GM12878 (cell line): ENCODE measurements around the gene KRTAP19-1. TPM values are rescaled to one million over a fixed set of nuclear protein-coding genes. Genes with fewer than 3 reads are reported as not detected.

Experiments
- ATAC-seq: fragments of 200-7000 bp; cut with Tn5 transposase; 3 replicates; pipeline ENCODE4 v1.9.1; 2020; ENCODE audit warnings: mild to moderate bottlenecking, moderate library complexity
- BruUV-seq: library from RNA; stranded (reverse); fragments of 400-500 nt; replicated peaks from 2 replicates; lab custom pipeline; 2021; lab: Mats Ljungman, UMichigan
- CTCF ChIA-PET: fragments of 300-600 bp; sonication (Branson Sonifier 250); formaldehyde crosslinking; extraction: SDS; loops from one replicate; lab custom pipeline; 2021; ENCODE audit warnings: inconsistent platforms; lab: Yijun Ruan, JAX
- POLR2A ChIA-PET: fragments of 350-600 bp; formaldehyde crosslinking; extraction: SDS; loops from one replicate; lab custom pipeline; 2021; ENCODE audit warnings: inconsistent platforms; lab: Charles Lee
- RAD21 ChIA-PET: fragments of 300-600 bp; sonication (Branson Sonifier 250); formaldehyde crosslinking; loops from one replicate; lab custom pipeline; 2023; ENCODE audit warnings: antibody characterized with exemption; ENCODE audit not compliant: unreplicated experiment; lab: Charles Lee
- SMC1A ChIA-PET: fragments of 300-600 bp; sonication (Branson Sonifier 250); formaldehyde crosslinking; loops from one replicate; lab custom pipeline; 2023; ENCODE audit not compliant: unreplicated experiment, uncharacterized antibody; lab: Charles Lee
- DNase-seq: peaks from one replicate; pipeline ENCODE4 v3.0.0-alpha.2; 2011; ENCODE audit warnings: low read depth, low spot score
- FAIRE-seq: peaks from 3 replicates; lab custom pipeline; 2011; peaks lifted over from hg19 to GRCh38; lab: Jason Lieb, UNC
- H2AFZ ChIP-seq: 2 replicates; pipeline ENCODE4 v1.6.0; 2011; ENCODE audit warnings: low read depth, low read length, control low read depth; ENCODE audit not compliant: control insufficient read depth
- H3K27ac ChIP-seq: 2 replicates; pipeline ENCODE4 v1.5.1; 2011; ENCODE audit warnings: control low read depth; ENCODE audit not compliant: control insufficient read depth, insufficient read depth
- H3K27me3 ChIP-seq, 2 experiments: replicated peaks in 1 of 2; 2 replicates each; pipeline versions ENCODE4 v1.6.0 to v1.6.1; 2011; ENCODE audit warnings: low read length in 1 of 2; ENCODE audit not compliant: control insufficient read depth in 2 of 2, insufficient read depth in 2 of 2
- H3K36me3 ChIP-seq, 2 experiments: 2 replicates each; pipeline ENCODE4 v1.5.1; 2011; ENCODE audit warnings: low read length in 1 of 2; ENCODE audit not compliant: control insufficient read depth in 2 of 2, insufficient read depth in 2 of 2
- H3K4me1 ChIP-seq: 2 replicates; pipeline ENCODE4 v1.6.1; 2011; ENCODE audit warnings: mild to moderate bottlenecking, low read length, moderate library complexity, mixed read lengths; ENCODE audit not compliant: control insufficient read depth, insufficient read depth
- H3K4me2 ChIP-seq: 2 replicates; pipeline ENCODE4 v1.6.0; 2011; ENCODE audit warnings: control low read depth; ENCODE audit not compliant: control insufficient read depth, insufficient read depth
- H3K4me3 ChIP-seq: fragments of 200-600 bp; sonication (generic); 2 replicates; pipeline ENCODE4 v1.5.1; 2016
- H3K79me2 ChIP-seq: 2 replicates; pipeline ENCODE4 v1.6.0; 2011; ENCODE audit warnings: low read length; ENCODE audit not compliant: control insufficient read depth, insufficient read depth
- H3K9ac ChIP-seq: 2 replicates; pipeline ENCODE4 v1.8.0; 2011; ENCODE audit warnings: low read length, control low read depth, mixed read lengths; ENCODE audit not compliant: control insufficient read depth, insufficient read depth
- H3K9me3 ChIP-seq: replicated peaks from 3 replicates; pipeline ENCODE4 v1.5.1; 2011; ENCODE audit warnings: mild to moderate bottlenecking, low read length; ENCODE audit not compliant: control insufficient read depth, insufficient read depth
- H4K20me1 ChIP-seq: 2 replicates; pipeline ENCODE4 v1.6.0; 2011; ENCODE audit not compliant: control insufficient read depth, insufficient read depth
- FOXK2 ChIP-seq: fragments of 450-650 bp; IDR thresholded peaks from 2 replicates; pipeline ENCODE4 v1.6.1; 2017; ENCODE audit warnings: mild to moderate bottlenecking, moderate library complexity
- SIX5 ChIP-seq: IDR thresholded peaks from 2 replicates; pipeline ENCODE4 v1.6.1; 2011; ENCODE audit warnings: mild to moderate bottlenecking, low read depth, low read length, moderate library complexity; ENCODE audit not compliant: severe bottlenecking
- ZNF207 ChIP-seq: fragments of 450-650 bp; IDR thresholded peaks from 2 replicates; pipeline ENCODE4 v1.6.1; 2014; ENCODE audit warnings: antibody characterized with exemption, mild to moderate bottlenecking, borderline replicate concordance
- WGBS: methylation state at CpG from one replicate; pipeline ENCODE4 v1.1.6; 2016; ENCODE audit warnings: low lambda C conversion rate; ENCODE audit not compliant: insufficient replicate concordance, insufficient coverage; ENCODE audit errors: missing lambda C conversion rate; 5-methylcytosine and 5-hydroxymethylcytosine counted together
- in situ Hi-C: fragments of 300-500 bp; cut with MboI; formaldehyde crosslinking; loops from 9 replicates; pipeline ENCODE4 v1.14.3; 2018; ENCODE audit warnings: mixed read lengths
- intact Hi-C: fragments of 100-400 bp; cut with micrococcal nuclease; formaldehyde crosslinking; loops from one replicate; pipeline ENCODE4 v1.14.2; 2022; ENCODE audit not compliant: unreplicated experiment
- polyA plus RNA-seq, 11 experiments: library from polyadenylated mRNA; depleted of rRNA in 4 of 11; unstranded in 6 of 11; stranded (reverse) in 5 of 11; fragments of >200 nt; fragmentation: Nextera tagmentation in 4 of 11; fragmentation: Illumina TruSeq in 1 of 11; extraction: Ambion mirVana in 4 of 11; extraction: Trizol in 1 of 11; gene quantifications; 1 replicate in 1 of 11; 2 replicates in 10 of 11; pipeline versions ENCODE4 v1.2.1 to v1.2.3, GENCODE V29; 2011 to 2016; ENCODE audit warnings: inconsistent platforms in 2 of 11, missing spikeins in 2 of 11, low read depth in 1 of 11
- small RNA-seq: library from RNA; depleted of rRNA; stranded (forward); fragments of <200 nt; gene quantifications from one replicate; pipeline ENCODE3, GENCODE V24; 2014
- total RNA-seq, 4 experiments: library from RNA; depleted of rRNA in 3 of 4; stranded (reverse); fragments of >200 nt in 3 of 4; fragmentation: Illumina TruSeq in 1 of 4; extraction: Trizol in 1 of 4; gene quantifications; 2 replicates each; pipeline versions ENCODE4 v1.2.1 to v1.2.3, GENCODE V29; 2013 to 2021

The KRTAP19-1 gene
- total and polyA plus RNA-seq, 10 of the 15 experiments (the other 5 are each of a cell fraction or from before 2014, with no cell fraction given), result not detected

DNA sequence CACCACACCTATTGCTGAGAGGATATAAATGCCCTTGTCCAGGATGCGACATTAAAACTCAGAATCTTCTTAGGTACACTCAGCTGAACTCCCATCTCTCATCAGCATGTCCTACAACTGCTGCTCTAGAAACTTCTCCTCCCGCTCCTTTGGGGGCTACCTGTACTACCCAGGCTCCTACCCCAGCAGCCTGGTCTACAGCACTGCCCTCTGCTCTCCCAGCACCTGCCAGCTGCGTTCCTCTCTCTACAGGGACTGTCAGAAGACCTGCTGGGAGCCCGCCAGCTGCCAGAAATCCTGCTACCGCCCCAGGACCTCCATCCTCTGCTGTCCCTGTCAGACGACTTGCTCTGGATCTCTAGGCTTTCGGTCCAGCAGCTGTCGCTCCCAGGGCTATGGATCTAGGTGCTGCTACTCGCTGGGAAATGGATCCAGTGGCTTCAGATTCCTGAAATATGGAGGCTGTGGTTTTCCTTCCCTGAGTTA lies 50.0 kb downstream of the KRTAP19-1 start, which contains the start of gene KRTAP13-4:
Gene KRTAP13-4, plus strand, starts transcription at position 51 of the 486 bp plus-strand sequence. Its CDS starts 56 bp downstream, at position 107.
- ATAC-seq, result no peak
- FAIRE-seq, result no peak
- ChIA-PET RAD21 (no interaction called here), POLR2A (no interaction called here), CTCF (no interaction called here), SMC1A (no interaction called here)
- 18% methylated on average over 9 of the region's 9 CpGs for WGBS
- Histone ChIP-seq H3K27ac (no peak within 1 kb of the TSS), H3K4me2 (no peak within 1 kb of the TSS), H3K4me3 (no peak within 1 kb of the TSS), H2AFZ (no peak within 1 kb of the TSS), H3K27me3 (no peaks in the 10 kb centered on the region), H3K36me3 (no peaks in the 10 kb centered on the region), H4K20me1 (no peaks in the 10 kb centered on the region), H3K9ac (no peak within 1 kb of the TSS), H3K4me1 (no peaks in the 10 kb centered on the region), H3K79me2 (no peaks in the 10 kb centered on the region), H3K9me3 (no peaks in the 10 kb centered on the region; the same call in 2 of the 3 replicates)
- in situ Hi-C loops (no loop called here), intact Hi-C loops (loop anchor here (5.0 to 10.0 kb wide), 2 partner anchors 88 to 655 kb away; no protein-coding TSS in a partner anchor)
- DNase-seq, result no peak
- BruUV-seq, result no TSS peak
- TF ChIP-seq FOXK2 (no peak), SIX5 (no peak), ZNF207 (no peak)

Small RNAs within 50 kb of the gene (small RNA-seq; reads per million reads assigned to genes)
- gene AP000567.1 (not detected), gene KRTAP19-10P (not detected), gene KRTAP19-9P (not detected)

Other genes starting within 250 kb of the KRTAP19-1 start
Only the 7 nearest of the 26 such genes appear.
- gene KRTAP13-3, start 54.4 kb downstream of the KRTAP19-1 start, total RNA-seq (2014; rRNA removed), result not detected in 2 replicates
- not detected in 2 replicates for gene KRTAP13-3, start 54.4 kb downstream of the KRTAP19-1 start, total RNA-seq (2014; rRNA removed; fragmentation: Illumina TruSeq; extraction: Trizol)
- gene KRTAP13-3, start 54.4 kb downstream of the KRTAP19-1 start, total RNA-seq (2021), result not detected in 2 replicates
- not detected in 2 replicates for gene KRTAP13-3, start 54.4 kb downstream of the KRTAP19-1 start, polyA plus RNA-seq (2011; rRNA removed)
- not detected in 2 replicates for gene KRTAP13-3, start 54.4 kb downstream of the KRTAP19-1 start, polyA plus RNA-seq (2014; fragmentation: Illumina TruSeq; extraction: Trizol)
- not detected for gene KRTAP13-3, start 54.4 kb downstream of the KRTAP19-1 start, polyA plus RNA-seq (2014; fragmentation: Nextera tagmentation; extraction: Ambion mirVana)
- not detected in 2 replicates for gene KRTAP13-3, start 54.4 kb downstream of the KRTAP19-1 start, polyA plus RNA-seq (2014; rRNA removed)
- not detected for gene KRTAP13-3, start 54.4 kb downstream of the KRTAP19-1 start, polyA plus RNA-seq (2016; fragmentation: Nextera tagmentation; extraction: Ambion mirVana)
- not detected in 2 replicates for gene KRTAP13-4, start 50.1 kb downstream of the KRTAP19-1 start, total RNA-seq (2014; rRNA removed)
- not detected in 2 replicates for gene KRTAP13-4, start 50.1 kb downstream of the KRTAP19-1 start, total RNA-seq (2014; rRNA removed; fragmentation: Illumina TruSeq; extraction: Trizol)
- gene KRTAP13-4, start 50.1 kb downstream of the KRTAP19-1 start, total RNA-seq (2021), result not detected in 2 replicates
- not detected in 2 replicates for gene KRTAP13-4, start 50.1 kb downstream of the KRTAP19-1 start, polyA plus RNA-seq (2011; rRNA removed)
- not detected in 2 replicates for gene KRTAP13-4, start 50.1 kb downstream of the KRTAP19-1 start, polyA plus RNA-seq (2014; fragmentation: Illumina TruSeq; extraction: Trizol)
- not detected for gene KRTAP13-4, start 50.1 kb downstream of the KRTAP19-1 start, polyA plus RNA-seq (2014; fragmentation: Nextera tagmentation; extraction: Ambion mirVana)
- not detected in 2 replicates for gene KRTAP13-4, start 50.1 kb downstream of the KRTAP19-1 start, polyA plus RNA-seq (2014; rRNA removed)
- gene KRTAP13-4, start 50.1 kb downstream of the KRTAP19-1 start, polyA plus RNA-seq (2016; fragmentation: Nextera tagmentation; extraction: Ambion mirVana), result not detected
- gene KRTAP15-1, start 40.1 kb downstream of the KRTAP19-1 start, total RNA-seq (2014; rRNA removed), result not detected in 2 replicates
- gene KRTAP15-1, start 40.1 kb downstream of the KRTAP19-1 start, total RNA-seq (2014; rRNA removed; fragmentation: Illumina TruSeq; extraction: Trizol), result not detected in 2 replicates
- gene KRTAP15-1, start 40.1 kb downstream of the KRTAP19-1 start, total RNA-seq (2021), result not detected in 2 replicates
- not detected in 2 replicates for gene KRTAP15-1, start 40.1 kb downstream of the KRTAP19-1 start, polyA plus RNA-seq (2011; rRNA removed)
- not detected in 2 replicates for gene KRTAP15-1, start 40.1 kb downstream of the KRTAP19-1 start, polyA plus RNA-seq (2014; fragmentation: Illumina TruSeq; extraction: Trizol)
- not detected for gene KRTAP15-1, start 40.1 kb downstream of the KRTAP19-1 start, polyA plus RNA-seq (2014; fragmentation: Nextera tagmentation; extraction: Ambion mirVana)
- gene KRTAP15-1, start 40.1 kb downstream of the KRTAP19-1 start, polyA plus RNA-seq (2014; rRNA removed), result not detected in 2 replicates
- not detected for gene KRTAP15-1, start 40.1 kb downstream of the KRTAP19-1 start, polyA plus RNA-seq (2016; fragmentation: Nextera tagmentation; extraction: Ambion mirVana)
- not detected in 2 replicates for gene KRTAP19-2, start 7.1 kb upstream of the KRTAP19-1 start, total RNA-seq (2014; rRNA removed)
- not detected in 2 replicates for gene KRTAP19-2, start 7.1 kb upstream of the KRTAP19-1 start, total RNA-seq (2014; rRNA removed; fragmentation: Illumina TruSeq; extraction: Trizol)
- gene KRTAP19-2, start 7.1 kb upstream of the KRTAP19-1 start, total RNA-seq (2021), result not detected in 2 replicates
- gene KRTAP19-2, start 7.1 kb upstream of the KRTAP19-1 start, polyA plus RNA-seq (2011; rRNA removed), result not detected in 2 replicates
- not detected in 2 replicates for gene KRTAP19-2, start 7.1 kb upstream of the KRTAP19-1 start, polyA plus RNA-seq (2014; fragmentation: Illumina TruSeq; extraction: Trizol)
- gene KRTAP19-2, start 7.1 kb upstream of the KRTAP19-1 start, polyA plus RNA-seq (2014; fragmentation: Nextera tagmentation; extraction: Ambion mirVana), result not detected
- not detected in 2 replicates for gene KRTAP19-2, start 7.1 kb upstream of the KRTAP19-1 start, polyA plus RNA-seq (2014; rRNA removed)
- not detected for gene KRTAP19-2, start 7.1 kb upstream of the KRTAP19-1 start, polyA plus RNA-seq (2016; fragmentation: Nextera tagmentation; extraction: Ambion mirVana)
- not detected in 2 replicates for gene KRTAP19-3, start 11.6 kb upstream of the KRTAP19-1 start, total RNA-seq (2014; rRNA removed)
- not detected in 2 replicates for gene KRTAP19-3, start 11.6 kb upstream of the KRTAP19-1 start, total RNA-seq (2014; rRNA removed; fragmentation: Illumina TruSeq; extraction: Trizol)
- not detected in 2 replicates for gene KRTAP19-3, start 11.6 kb upstream of the KRTAP19-1 start, total RNA-seq (2021)
- not detected in 2 replicates for gene KRTAP19-3, start 11.6 kb upstream of the KRTAP19-1 start, polyA plus RNA-seq (2011; rRNA removed)
- gene KRTAP19-3, start 11.6 kb upstream of the KRTAP19-1 start, polyA plus RNA-seq (2014; fragmentation: Illumina TruSeq; extraction: Trizol), result not detected in 2 replicates
- gene KRTAP19-3, start 11.6 kb upstream of the KRTAP19-1 start, polyA plus RNA-seq (2014; fragmentation: Nextera tagmentation; extraction: Ambion mirVana), result not detected
- gene KRTAP19-3, start 11.6 kb upstream of the KRTAP19-1 start, polyA plus RNA-seq (2014; rRNA removed), result not detected in 2 replicates
- not detected for gene KRTAP19-3, start 11.6 kb upstream of the KRTAP19-1 start, polyA plus RNA-seq (2016; fragmentation: Nextera tagmentation; extraction: Ambion mirVana)
- not detected in 2 replicates for gene KRTAP19-4, start 16.8 kb upstream of the KRTAP19-1 start, total RNA-seq (2014; rRNA removed)
- not detected in 2 replicates for gene KRTAP19-4, start 16.8 kb upstream of the KRTAP19-1 start, total RNA-seq (2014; rRNA removed; fragmentation: Illumina TruSeq; extraction: Trizol)
- gene KRTAP19-4, start 16.8 kb upstream of the KRTAP19-1 start, total RNA-seq (2021), result not detected in 2 replicates
- not detected in 2 replicates for gene KRTAP19-4, start 16.8 kb upstream of the KRTAP19-1 start, polyA plus RNA-seq (2011; rRNA removed)
- not detected in 2 replicates for gene KRTAP19-4, start 16.8 kb upstream of the KRTAP19-1 start, polyA plus RNA-seq (2014; fragmentation: Illumina TruSeq; extraction: Trizol)
- not detected for gene KRTAP19-4, start 16.8 kb upstream of the KRTAP19-1 start, polyA plus RNA-seq (2014; fragmentation: Nextera tagmentation; extraction: Ambion mirVana)
- gene KRTAP19-4, start 16.8 kb upstream of the KRTAP19-1 start, polyA plus RNA-seq (2014; rRNA removed), result not detected in 2 replicates
- gene KRTAP19-4, start 16.8 kb upstream of the KRTAP19-1 start, polyA plus RNA-seq (2016; fragmentation: Nextera tagmentation; extraction: Ambion mirVana), result not detected
- not detected in 2 replicates for gene KRTAP19-5, start 21.8 kb upstream of the KRTAP19-1 start, total RNA-seq (2014; rRNA removed)
- not detected in 2 replicates for gene KRTAP19-5, start 21.8 kb upstream of the KRTAP19-1 start, total RNA-seq (2014; rRNA removed; fragmentation: Illumina TruSeq; extraction: Trizol)
- gene KRTAP19-5, start 21.8 kb upstream of the KRTAP19-1 start, total RNA-seq (2021), result not detected in 2 replicates
- gene KRTAP19-5, start 21.8 kb upstream of the KRTAP19-1 start, polyA plus RNA-seq (2011; rRNA removed), result not detected in 2 replicates
- not detected in 2 replicates for gene KRTAP19-5, start 21.8 kb upstream of the KRTAP19-1 start, polyA plus RNA-seq (2014; fragmentation: Illumina TruSeq; extraction: Trizol)
- not detected for gene KRTAP19-5, start 21.8 kb upstream of the KRTAP19-1 start, polyA plus RNA-seq (2014; fragmentation: Nextera tagmentation; extraction: Ambion mirVana)
- gene KRTAP19-5, start 21.8 kb upstream of the KRTAP19-1 start, polyA plus RNA-seq (2014; rRNA removed), result not detected in 2 replicates
- gene KRTAP19-5, start 21.8 kb upstream of the KRTAP19-1 start, polyA plus RNA-seq (2016; fragmentation: Nextera tagmentation; extraction: Ambion mirVana), result not detected